ENCODE data around the gene SHISA7.

DNA sequence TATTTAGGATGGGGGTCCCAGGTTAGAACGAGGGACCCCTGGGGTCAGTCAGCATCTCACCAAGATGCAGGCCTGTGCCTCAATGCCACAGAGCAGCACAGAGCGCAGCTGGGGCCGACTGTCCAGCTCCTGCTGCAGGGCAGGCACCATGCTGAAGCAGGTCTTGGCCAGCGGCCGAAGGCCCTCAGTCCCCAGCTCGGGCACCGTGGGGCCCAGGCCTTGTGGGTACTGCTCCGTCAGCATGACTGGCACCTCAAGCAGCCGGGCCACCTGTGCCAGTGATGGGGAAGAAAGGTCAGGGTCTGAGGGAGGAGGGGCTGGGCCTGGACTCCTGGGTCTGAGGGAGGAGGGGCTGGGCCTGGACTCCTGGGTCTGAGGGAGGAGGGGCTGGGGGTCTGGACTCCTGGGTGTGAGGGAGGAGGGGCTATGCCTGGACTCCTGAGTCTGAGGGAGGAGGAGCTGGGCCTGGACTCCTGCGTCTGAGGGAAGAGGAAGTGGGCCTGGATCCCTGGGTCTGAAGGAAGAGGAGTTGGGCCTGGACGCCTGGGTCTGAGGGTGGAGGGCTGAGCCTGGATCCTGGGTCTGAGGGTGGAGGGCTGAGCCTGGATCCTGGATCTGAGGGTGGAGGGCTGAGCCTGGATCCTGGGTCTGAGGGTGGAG lies 12.6 kb upstream of the SHISA7 start:
- TF ChIP-seq CTCF (conservative IDR thresholded peaks at IDR 0.05; ENCODE audit: low read depth, low read length) (no peak), FOS (IDR thresholded peaks at IDR 0.05; ENCODE audit: low read depth, low read length) (no peak), SMC3 (IDR thresholded peaks at IDR 0.05; ENCODE audit: low read depth, low read length) (no peak), MAZ (IDR thresholded peaks at IDR 0.05; ENCODE audit: borderline replicate concordance, low read depth, low read length) (no peak), POLR2A (IDR thresholded peaks at IDR 0.05; ENCODE audit: low read depth, low read length) (no peak), MAFK (IDR thresholded peaks at IDR 0.05; ENCODE audit: low read depth, low read length) (no peak), RFX5 (IDR thresholded peaks at IDR 0.05; ENCODE audit: low read depth, low read length) (no peak), RAD21 (IDR thresholded peaks at IDR 0.05; ENCODE audit: low read length) (no peak), MXI1 (IDR thresholded peaks at IDR 0.05; ENCODE audit: borderline replicate concordance, low read depth, low read length) (no peak), RCOR1 (IDR thresholded peaks at IDR 0.05; ENCODE audit: insufficient replicate concordance, low read length) (no peak), CEBPB (IDR thresholded peaks at IDR 0.05; ENCODE audit: low read depth, low read length) (no peak), NFE2L2 (IDR thresholded peaks at IDR 0.05; ENCODE audit: low read depth, low read length) (no peak), BHLHE40 (IDR thresholded peaks at IDR 0.05; ENCODE audit: low read depth, low read length) (no peak)
- TF ChIP-seq, protein P1, sequence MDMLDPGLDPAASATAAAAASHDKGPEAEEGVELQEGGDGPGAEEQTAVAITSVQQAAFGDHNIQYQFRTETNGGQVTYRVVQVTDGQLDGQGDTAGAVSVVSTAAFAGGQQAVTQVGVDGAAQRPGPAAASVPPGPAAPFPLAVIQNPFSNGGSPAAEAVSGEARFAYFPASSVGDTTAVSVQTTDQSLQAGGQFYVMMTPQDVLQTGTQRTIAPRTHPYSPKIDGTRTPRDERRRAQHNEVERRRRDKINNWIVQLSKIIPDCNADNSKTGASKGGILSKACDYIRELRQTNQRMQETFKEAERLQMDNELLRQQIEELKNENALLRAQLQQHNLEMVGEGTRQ (IDR thresholded peaks at IDR 0.05; ENCODE audit: low read depth, low read length): no peak

Measured in IMR-90 (cell line).